KMS-11 (cell line): Measurements from ENCODE around the gene SAMD15.

ENCODE experiments used
- H2AFZ ChIP-seq: fragments of 200-600 bp; sonication (generic); 2 replicates; pipeline ENCODE4 v1.6.1; 2016; ENCODE audit warnings: antibody characterized with exemption, mixed run types, low read depth
- H3K27ac ChIP-seq: fragments of 200-600 bp; sonication (generic); 2 replicates; pipeline ENCODE4 v1.6.1; 2016; ENCODE audit warnings: mild to moderate bottlenecking, mixed run types
- H3K27me3 ChIP-seq: fragments of 200-600 bp; sonication (generic); 2 replicates; pipeline ENCODE4 v1.6.1; 2017; ENCODE audit warnings: mild to moderate bottlenecking, low read depth, mixed run types, moderate library complexity; ENCODE audit not compliant: insufficient read depth
- H3K36me3 ChIP-seq: fragments of 200-600 bp; sonication (generic); 2 replicates; pipeline ENCODE4 v1.6.1; 2017; ENCODE audit warnings: mild to moderate bottlenecking, mixed run types; ENCODE audit not compliant: insufficient read depth
- H3K4me1 ChIP-seq: fragments of 200-600 bp; sonication (generic); 2 replicates; pipeline ENCODE4 v1.6.1; 2016; ENCODE audit warnings: mild to moderate bottlenecking, low read depth, mixed run types; ENCODE audit not compliant: poor library complexity, severe bottlenecking
- H3K4me2 ChIP-seq: fragments of 200-600 bp; sonication (generic); 2 replicates; pipeline ENCODE4 v1.7.0; 2016; ENCODE audit warnings: mild to moderate bottlenecking, mixed run types
- H3K4me3 ChIP-seq: fragments of 200-600 bp; sonication (generic); IDR thresholded peaks from 2 replicates; pipeline ENCODE4 v1.6.1; 2017; ENCODE audit warnings: low read depth, low read length, mixed read lengths; ENCODE audit not compliant: insufficient read depth
- H3K79me2 ChIP-seq: fragments of 200-600 bp; sonication (generic); 2 replicates; pipeline ENCODE4 v1.6.1; 2016; ENCODE audit warnings: low read depth, mixed run types; ENCODE audit not compliant: insufficient read depth
- H3K9ac ChIP-seq: fragments of 200-600 bp; sonication (generic); 2 replicates; pipeline ENCODE4 v1.6.1; 2016; ENCODE audit warnings: mild to moderate bottlenecking, mixed run types
- H4K20me1 ChIP-seq: fragments of 200-600 bp; sonication (generic); 2 replicates; pipeline ENCODE4 v1.6.1; 2016; ENCODE audit warnings: mild to moderate bottlenecking, mixed run types; ENCODE audit not compliant: insufficient read depth
- CTCF ChIP-seq: fragments of 200-600 bp; sonication (generic); conservative IDR thresholded peaks from 2 replicates; pipeline ENCODE4 v1.6.1; 2017; ENCODE audit warnings: low read depth, mild to moderate bottlenecking, antibody characterized with exemption, low read length, moderate library complexity, mixed read lengths

Gene SAMD15

GRCh38 chr14:77353469-77354141 is 23.6 kb upstream of the SAMD15 start:
- no peak overlapping the region for H3K27ac ChIP-seq
- no peaks in the 10 kb centered on the region for H3K79me2 ChIP-seq
- TF ChIP-seq CTCF = no peak
- no peaks in the 10 kb centered on the region for H3K4me1 ChIP-seq
- H3K9ac ChIP-seq = no peak overlapping the region
- H3K4me2 ChIP-seq = no peak overlapping the region
- H3K36me3 ChIP-seq = no peaks in the 10 kb centered on the region
- no peaks in the 10 kb centered on the region for H3K27me3 ChIP-seq
- no peak overlapping the region for H3K4me3 ChIP-seq
- no peak overlapping the region for H2AFZ ChIP-seq
- H4K20me1 ChIP-seq = no peaks in the 10 kb centered on the region

- Histone ChIP-seq H3K27me3 (no peaks in the 10 kb centered on the region), H4K20me1 (no peaks in the 10 kb centered on the region), H3K9ac (no peak overlapping the region), H3K4me3 (no peak overlapping the region), H3K79me2 (no peaks in the 10 kb centered on the region), H2AFZ (no peak overlapping the region), H3K4me1 (no peaks in the 10 kb centered on the region), H3K27ac (no peak overlapping the region), H3K36me3 (no peaks in the 10 kb centered on the region), H3K4me2 (no peak overlapping the region)
- no peak for TF ChIP-seq CTCF
These were observed 21.4 kb upstream of the SAMD15 start for GRCh38 chr14:77355811-77356210.

GRCh38 chr14:77356899-77357298 is 20.3 kb upstream of the SAMD15 start:
- Histone ChIP-seq H4K20me1 (no peaks in the 10 kb centered on the region), H3K27ac (no peak overlapping the region), H2AFZ (no peak overlapping the region), H3K27me3 (no peaks in the 10 kb centered on the region), H3K4me2 (no peak overlapping the region), H3K36me3 (no peaks in the 10 kb centered on the region), H3K9ac (no peak overlapping the region), H3K79me2 (no peaks in the 10 kb centered on the region), H3K4me1 (no peaks in the 10 kb centered on the region), H3K4me3 (no peak overlapping the region)
- no peak for TF ChIP-seq CTCF

GRCh38 chr14:77359626-77360025 is 17.6 kb upstream of the SAMD15 start:
- Histone ChIP-seq H3K9ac (no peak overlapping the region), H3K4me2 (no peak overlapping the region), H3K4me3 (no peak overlapping the region), H4K20me1 (no peaks in the 10 kb centered on the region), H3K36me3 (no peaks in the 10 kb centered on the region), H3K27me3 (no peaks in the 10 kb centered on the region), H2AFZ (no peak overlapping the region), H3K79me2 (no peaks in the 10 kb centered on the region), H3K4me1 (no peaks in the 10 kb centered on the region), H3K27ac (no peak overlapping the region)
- TF ChIP-seq CTCF = no peak
